ENCODE data around the gene ELMO1.

Gene ELMO1

DNA sequence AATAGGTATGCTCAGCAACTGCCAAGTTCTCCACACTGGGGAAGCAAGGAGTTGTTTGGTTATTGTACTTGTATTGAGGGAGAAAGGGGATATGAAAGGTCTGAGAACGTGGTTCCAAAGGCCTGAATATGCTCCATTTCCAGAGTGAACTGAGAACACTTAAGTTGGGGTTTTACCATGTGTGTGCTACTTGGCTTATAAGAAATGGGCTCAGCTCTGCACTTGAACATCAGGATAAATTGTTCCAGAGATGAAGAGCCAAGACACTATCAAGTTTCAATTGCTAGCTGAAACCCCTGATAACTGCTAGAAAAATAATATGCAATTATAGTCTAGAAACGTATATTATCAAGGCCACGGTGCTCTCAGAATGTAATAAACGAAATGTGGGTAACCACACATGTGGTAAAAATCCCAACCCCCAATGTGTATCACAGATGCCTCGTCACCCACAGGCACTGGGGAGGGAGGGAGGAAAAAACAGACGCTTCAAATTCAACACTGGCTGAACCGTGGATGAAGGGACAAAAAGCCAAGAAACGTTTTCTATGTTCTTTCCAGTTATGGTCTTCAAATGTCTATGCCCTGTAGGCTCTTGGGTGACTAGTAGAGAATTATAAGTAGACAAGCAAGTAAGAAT lies 16.3 kb downstream of the ELMO1 start:
- Histone ChIP-seq H3K9ac (ENCODE audit: low read depth, low read length) (no peak overlapping the region), H4K20me1 (ENCODE audit: insufficient read depth, low read length) (no peaks in the 10 kb centered on the region), H3K4me3 (ENCODE audit: low read depth in 1 of 2, low read length in 2 of 2) (no peak overlapping the region), H2AFZ (ENCODE audit: low read depth, low read length) (no peak overlapping the region), H3K4me2 (ENCODE audit: insufficient read depth, low read length) (no peak overlapping the region), H3K79me2 (ENCODE audit: insufficient read depth, low read length) (no peaks in the 10 kb centered on the region), H3K36me3 (ENCODE audit: insufficient read depth, low read length) (no peaks in the 10 kb centered on the region), H3K27me3 (ENCODE audit: insufficient read depth, low read length, poor library complexity) (peaks cover 6% of the 10 kb centered on the region), H3K9me3 (ENCODE audit: insufficient read depth, low read length, severe bottlenecking) (no peaks in the 10 kb centered on the region), H3K4me1 (ENCODE audit: insufficient read depth, low read length) (peaks cover 8% of the 10 kb centered on the region), H3K27ac (ENCODE audit: low read length) (no peak overlapping the region)
- peak; percentile 10 for DNase-seq
- ATAC-seq (ENCODE audit: insufficient read depth, low read depth) = peak; percentile 64
- TF ChIP-seq, protein P1, sequence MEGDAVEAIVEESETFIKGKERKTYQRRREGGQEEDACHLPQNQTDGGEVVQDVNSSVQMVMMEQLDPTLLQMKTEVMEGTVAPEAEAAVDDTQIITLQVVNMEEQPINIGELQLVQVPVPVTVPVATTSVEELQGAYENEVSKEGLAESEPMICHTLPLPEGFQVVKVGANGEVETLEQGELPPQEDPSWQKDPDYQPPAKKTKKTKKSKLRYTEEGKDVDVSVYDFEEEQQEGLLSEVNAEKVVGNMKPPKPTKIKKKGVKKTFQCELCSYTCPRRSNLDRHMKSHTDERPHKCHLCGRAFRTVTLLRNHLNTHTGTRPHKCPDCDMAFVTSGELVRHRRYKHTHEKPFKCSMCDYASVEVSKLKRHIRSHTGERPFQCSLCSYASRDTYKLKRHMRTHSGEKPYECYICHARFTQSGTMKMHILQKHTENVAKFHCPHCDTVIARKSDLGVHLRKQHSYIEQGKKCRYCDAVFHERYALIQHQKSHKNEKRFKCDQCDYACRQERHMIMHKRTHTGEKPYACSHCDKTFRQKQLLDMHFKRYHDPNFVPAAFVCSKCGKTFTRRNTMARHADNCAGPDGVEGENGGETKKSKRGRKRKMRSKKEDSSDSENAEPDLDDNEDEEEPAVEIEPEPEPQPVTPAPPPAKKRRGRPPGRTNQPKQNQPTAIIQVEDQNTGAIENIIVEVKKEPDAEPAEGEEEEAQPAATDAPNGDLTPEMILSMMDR (IDR thresholded peaks at IDR 0.05; ENCODE audit: borderline replicate concordance, extremely low read depth, low read length, poor library complexity, severe bottlenecking) = no peak
- TF ChIP-seq EZH2 (IDR thresholded peaks at IDR 0.05; ENCODE audit: borderline replicate concordance, low read depth, low read length, severe bottlenecking) = no peak

DNA sequence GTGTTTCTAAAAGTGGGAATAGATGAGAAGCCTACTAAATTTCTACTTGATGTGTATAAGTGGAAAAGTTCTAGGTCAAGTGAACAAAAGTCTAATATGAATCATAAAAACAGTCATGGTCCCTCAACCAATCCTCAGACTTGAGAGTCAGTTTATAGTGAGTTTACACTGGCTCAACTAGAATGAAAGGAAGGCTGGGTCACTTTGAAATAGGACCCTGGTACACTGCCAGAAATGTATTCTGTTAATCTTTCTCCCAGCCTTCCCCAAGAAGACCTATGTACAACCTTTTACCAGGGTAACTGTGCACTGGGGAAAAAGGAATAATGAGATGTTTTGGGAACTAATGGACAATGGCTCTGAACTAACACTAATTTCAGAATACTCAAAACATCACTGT lies 17.3 kb downstream of the ELMO1 start:
- Histone ChIP-seq H3K9ac (ENCODE audit: low read depth, low read length) (no peak overlapping the region), H3K79me2 (ENCODE audit: insufficient read depth, low read length) (no peaks in the 10 kb centered on the region), H3K4me3 (ENCODE audit: low read depth in 1 of 2, low read length in 2 of 2) (no peak overlapping the region), H3K4me2 (ENCODE audit: insufficient read depth, low read length) (no peak overlapping the region), H3K36me3 (ENCODE audit: insufficient read depth, low read length) (no peaks in the 10 kb centered on the region), H2AFZ (ENCODE audit: low read depth, low read length) (no peak overlapping the region), H3K9me3 (ENCODE audit: insufficient read depth, low read length, severe bottlenecking) (no peaks in the 10 kb centered on the region), H3K27me3 (ENCODE audit: insufficient read depth, low read length, poor library complexity) (peaks cover 6% of the 10 kb centered on the region), H4K20me1 (ENCODE audit: insufficient read depth, low read length) (no peaks in the 10 kb centered on the region), H3K27ac (ENCODE audit: low read length) (no peak overlapping the region), H3K4me1 (ENCODE audit: insufficient read depth, low read length) (peaks cover 8% of the 10 kb centered on the region)
- no peak for DNase-seq
- ATAC-seq (ENCODE audit: insufficient read depth, low read depth) = no peak
- TF ChIP-seq, protein P1 (IDR thresholded peaks at IDR 0.05; ENCODE audit: borderline replicate concordance, extremely low read depth, low read length, poor library complexity, severe bottlenecking) = no peak

DNA sequence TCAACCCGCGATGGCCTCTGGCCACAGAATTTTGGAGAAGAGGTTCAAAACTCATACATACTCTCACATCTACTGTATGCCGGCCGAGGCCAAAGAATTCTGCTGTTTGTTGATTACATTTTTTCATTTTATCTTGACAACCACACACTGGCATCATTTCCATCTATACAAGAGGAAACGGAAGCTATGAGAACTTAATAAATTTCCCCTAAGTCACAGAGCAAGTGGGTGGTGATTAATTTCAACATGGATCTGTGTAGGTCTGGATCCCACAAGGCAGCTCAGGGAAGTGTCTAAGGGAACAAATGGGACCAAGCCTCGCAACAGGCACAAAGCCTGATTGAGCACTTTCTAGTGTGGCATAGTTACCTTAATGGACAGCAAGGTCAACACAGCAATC lies 18.0 kb downstream of the ELMO1 start:
- no peaks in the 10 kb centered on the region for H4K20me1 ChIP-seq (ENCODE audit: insufficient read depth, low read length)
- no peak overlapping the region for H3K4me3 ChIP-seq (ENCODE audit: low read depth in 1 of 2, low read length in 2 of 2)
- DNase-seq (no peak), ATAC-seq (ENCODE audit: insufficient read depth, low read depth) (no peak)
- H2AFZ ChIP-seq (ENCODE audit: low read depth, low read length) = no peak overlapping the region
- no peaks in the 10 kb centered on the region for H3K36me3 ChIP-seq (ENCODE audit: insufficient read depth, low read length)
- TF ChIP-seq, protein P1 (IDR thresholded peaks at IDR 0.05; ENCODE audit: borderline replicate concordance, extremely low read depth, low read length, poor library complexity, severe bottlenecking) = no peak
- no peak for TF ChIP-seq EZH2 (IDR thresholded peaks at IDR 0.05; ENCODE audit: borderline replicate concordance, low read depth, low read length, severe bottlenecking)
- H3K79me2 ChIP-seq (ENCODE audit: insufficient read depth, low read length) = no peaks in the 10 kb centered on the region
- peaks cover 8% of the 10 kb centered on the region for H3K4me1 ChIP-seq (ENCODE audit: insufficient read depth, low read length)
- peaks cover 6% of the 10 kb centered on the region for H3K27me3 ChIP-seq (ENCODE audit: insufficient read depth, low read length, poor library complexity)
- no peak overlapping the region for H3K27ac ChIP-seq (ENCODE audit: low read length)
- H3K9ac ChIP-seq (ENCODE audit: low read depth, low read length) = no peak overlapping the region
- H3K4me2 ChIP-seq (ENCODE audit: insufficient read depth, low read length) = no peak overlapping the region
- H3K9me3 ChIP-seq (ENCODE audit: insufficient read depth, low read length, severe bottlenecking) = no peaks in the 10 kb centered on the region

DNA sequence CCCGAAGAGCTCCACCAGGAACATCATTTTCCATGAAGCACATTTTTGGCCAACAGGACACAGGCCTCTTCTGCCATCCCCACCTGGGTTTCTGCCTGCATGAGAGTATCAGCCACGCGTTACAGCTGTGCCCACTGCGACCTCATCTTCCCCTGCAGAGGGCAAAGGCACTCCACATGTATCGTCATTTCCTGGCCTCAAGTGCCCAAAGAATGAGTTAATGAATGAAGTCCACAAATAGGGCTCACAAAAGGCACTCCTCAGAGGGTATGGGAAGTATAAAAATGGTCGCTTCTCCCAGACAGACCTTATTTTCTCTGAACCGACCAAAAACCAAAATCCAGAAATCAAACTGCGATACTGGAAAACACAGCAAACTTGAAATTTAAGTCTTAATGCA lies 18.5 kb downstream of the ELMO1 start:
- Histone ChIP-seq H4K20me1 (ENCODE audit: insufficient read depth, low read length) (no peaks in the 10 kb centered on the region), H3K4me3 (ENCODE audit: low read depth in 1 of 2, low read length in 2 of 2) (no peak overlapping the region), H3K4me2 (ENCODE audit: insufficient read depth, low read length) (no peak overlapping the region), H3K27me3 (ENCODE audit: insufficient read depth, low read length, poor library complexity) (peaks cover 6% of the 10 kb centered on the region), H3K79me2 (ENCODE audit: insufficient read depth, low read length) (no peaks in the 10 kb centered on the region), H3K9ac (ENCODE audit: low read depth, low read length) (no peak overlapping the region), H3K36me3 (ENCODE audit: insufficient read depth, low read length) (no peaks in the 10 kb centered on the region), H3K27ac (ENCODE audit: low read length) (no peak overlapping the region), H2AFZ (ENCODE audit: low read depth, low read length) (no peak overlapping the region), H3K4me1 (ENCODE audit: insufficient read depth, low read length) (peaks cover 8% of the 10 kb centered on the region), H3K9me3 (ENCODE audit: insufficient read depth, low read length, severe bottlenecking) (no peaks in the 10 kb centered on the region)
- no peak for ATAC-seq (ENCODE audit: insufficient read depth, low read depth)
- no peak for DNase-seq
- TF ChIP-seq, protein P1 (IDR thresholded peaks at IDR 0.05; ENCODE audit: borderline replicate concordance, extremely low read depth, low read length, poor library complexity, severe bottlenecking) = no peak
- TF ChIP-seq EZH2 (IDR thresholded peaks at IDR 0.05; ENCODE audit: borderline replicate concordance, low read depth, low read length, severe bottlenecking) = no peak

All from DND-41 (cell line).